Subcutaneous abdominal adipose tissue (tissue), 5 donors: ENCODE results near the gene IL1R1.

Experiments used
- H3K27ac ChIP-seq: one replicate; pipeline ENCODE4 v1.7.0; 2013; ENCODE audit warnings: low read depth, mild to moderate bottlenecking, inconsistent platforms, low read length, moderate library complexity
- H3K27me3 ChIP-seq, 5 donors: one replicate each; pipeline ENCODE4 v1.7.0; 2013; ENCODE audit warnings: low read length in 5 of 5, inconsistent platforms in 1 of 5; ENCODE audit not compliant: control insufficient read depth in 5 of 5, insufficient read depth in 4 of 5
- H3K36me3 ChIP-seq, 5 donors: one replicate each; pipeline ENCODE4 v1.7.0; 2013; ENCODE audit warnings: low read length in 5 of 5; ENCODE audit not compliant: control insufficient read depth in 5 of 5, insufficient read depth in 5 of 5
- H3K4me1 ChIP-seq, 5 donors: one replicate each; pipeline ENCODE4 v1.7.0; 2013; ENCODE audit warnings: low read length in 5 of 5, mild to moderate bottlenecking in 3 of 5, moderate library complexity in 1 of 5; ENCODE audit not compliant: control insufficient read depth in 5 of 5, insufficient read depth in 5 of 5
- H3K4me3 ChIP-seq, 5 donors: one replicate each; pipeline ENCODE4 v1.7.0; 2013; ENCODE audit warnings: low read length in 5 of 5, low read depth in 1 of 5
- H3K9ac ChIP-seq, 5 donors: one replicate each; pipeline ENCODE4 v1.7.0; 2013; ENCODE audit warnings: low read length in 5 of 5, mild to moderate bottlenecking in 4 of 5, moderate library complexity in 3 of 5
- H3K9me3 ChIP-seq, 5 donors: one replicate each; pipeline ENCODE4 v1.7.0; 2013; ENCODE audit warnings: low read length in 5 of 5; ENCODE audit not compliant: control insufficient read depth in 5 of 5
- donor health status: healthy.
- donor health status: healthy.
- donor health status: healthy.
- donor health status: healthy.
- donor health status: healthy.

IL1R1 gene

GRCh38 chr2:102131564-102131963 lies 11.0 kb upstream of the IL1R1 start:
- Histone ChIP-seq H3K9ac (no peak overlapping the region), H3K4me1 (peaks cover 0 to 10% (median 6%) of the 10 kb centered on the region in 5 donors), H3K9me3 (no peaks in the 10 kb centered on the region), H3K27me3 (no peaks in the 10 kb centered on the region), H3K36me3 (no peaks in the 10 kb centered on the region), H3K4me3 (no peak overlapping the region), H3K27ac (no peak overlapping the region)

GRCh38 chr2:102137138-102137537 lies 5.4 kb upstream of the IL1R1 start:
- no peak overlapping the region for H3K9ac ChIP-seq
- no peaks in the 10 kb centered on the region for H3K36me3 ChIP-seq
- H3K4me3 ChIP-seq: no peak overlapping the region
- H3K27me3 ChIP-seq: no peaks in the 10 kb centered on the region
- no peaks in the 10 kb centered on the region for H3K9me3 ChIP-seq
- peaks cover 5 to 14% (median 12%) of the 10 kb centered on the region in 5 donors for H3K4me1 ChIP-seq
- no peak overlapping the region for H3K27ac ChIP-seq

DNA sequence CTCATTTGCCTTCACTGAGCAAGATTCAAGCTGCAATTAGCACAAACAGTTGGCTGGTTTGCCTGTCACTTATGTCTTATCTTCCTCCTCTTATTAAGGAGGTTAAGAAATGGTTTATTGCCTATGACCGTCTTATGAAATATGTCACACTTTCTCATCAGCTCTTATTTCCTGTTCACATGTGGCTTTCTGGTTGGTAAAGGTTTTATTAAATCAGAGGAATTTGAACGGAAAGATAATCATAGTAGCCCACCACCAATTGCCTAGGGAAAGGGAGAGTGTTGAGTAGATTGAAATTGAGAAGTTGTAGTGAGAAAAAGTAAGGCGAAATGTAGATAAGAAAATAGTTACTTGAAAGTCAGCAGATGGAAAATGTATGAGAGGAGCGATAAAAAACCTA lies 4.2 kb upstream of the IL1R1 start:
- no peaks in the 10 kb centered on the region for H3K27me3 ChIP-seq
- no peak overlapping the region for H3K27ac ChIP-seq
- H3K9me3 ChIP-seq: no peaks in the 10 kb centered on the region
- no peak overlapping the region for H3K4me3 ChIP-seq
- no peaks in the 10 kb centered on the region for H3K36me3 ChIP-seq
- no peak overlapping the region for H3K9ac ChIP-seq
- peaks cover 5 to 21% (median 20%) of the 10 kb centered on the region in 5 donors for H3K4me1 ChIP-seq

- Histone ChIP-seq H3K9me3 (peaks cover 0 to 3% (median 0%) of the 10 kb centered on the region in 5 donors), H3K4me1 (peaks cover 9 to 36% (median 35%) of the 10 kb centered on the region in 5 donors), H3K9ac (no peak overlapping the region), H3K4me3 (no peak overlapping the region), H3K27ac (no peak overlapping the region), H3K27me3 (no peaks in the 10 kb centered on the region), H3K36me3 (no peaks in the 10 kb centered on the region)
These were observed 2.7 kb upstream of the IL1R1 start for GRCh38 chr2:102139851-102140250.

GRCh38 chr2:102140377-102140776 lies 2.2 kb upstream of the IL1R1 start:
- Histone ChIP-seq H3K27me3 (no peaks in the 10 kb centered on the region), H3K4me3 (no peak overlapping the region), H3K4me1 (peaks cover 9 to 40% (median 35%) of the 10 kb centered on the region in 5 donors), H3K36me3 (peaks cover 0 to 5% (median 0%) of the 10 kb centered on the region in 5 donors), H3K27ac (no peak overlapping the region), H3K9me3 (peaks cover 0 to 7% (median 0%) of the 10 kb centered on the region in 5 donors), H3K9ac (no peak overlapping the region)

DNA sequence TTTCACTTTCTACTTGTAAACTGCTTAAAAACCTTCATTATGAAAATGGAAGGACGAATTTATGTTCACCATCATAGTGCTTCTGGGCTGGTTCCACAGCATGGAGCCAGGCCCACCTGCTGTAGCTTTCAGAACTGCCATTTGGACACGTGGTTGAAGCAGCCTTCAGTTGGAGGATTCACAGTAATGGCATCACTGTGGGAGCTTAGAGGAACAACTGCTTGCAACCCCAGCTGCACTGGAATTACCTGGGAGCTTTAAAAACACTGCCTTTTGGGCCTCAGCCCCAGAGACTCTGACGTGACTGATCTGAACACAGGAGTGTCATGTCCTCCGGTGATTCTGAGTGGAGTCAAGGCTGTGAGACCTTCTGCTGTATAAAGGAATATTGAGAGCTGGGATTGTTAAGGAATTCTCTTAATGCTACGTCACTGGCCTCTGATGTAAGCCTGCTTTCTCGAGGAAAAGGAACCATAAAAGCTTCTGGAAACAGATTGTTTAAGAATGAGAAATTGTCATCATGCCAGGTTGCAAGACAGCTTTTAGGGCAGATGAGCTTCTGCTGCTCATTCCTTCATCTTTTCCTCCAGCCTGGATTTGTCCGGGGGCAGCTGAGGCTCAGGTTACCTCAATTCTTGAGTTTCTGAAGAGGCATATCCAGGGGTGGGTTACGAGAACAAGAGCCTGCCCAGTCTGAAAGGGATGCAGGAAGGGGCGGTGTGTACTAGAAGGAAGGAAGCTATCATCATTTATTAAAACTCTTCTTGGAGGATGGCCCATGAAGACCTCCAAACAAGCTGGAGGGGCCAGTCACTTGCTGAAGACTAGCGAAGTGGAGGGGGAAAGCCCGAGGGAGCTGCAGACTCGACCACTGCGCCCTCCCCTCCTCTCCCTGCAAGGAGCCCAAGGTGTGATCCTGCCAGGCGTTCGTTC lies 1.3 kb upstream of the IL1R1 start:
- H3K4me1 ChIP-seq: peaks cover 9 to 40% (median 35%) of the 10 kb centered on the region in 5 donors
- no peaks in the 10 kb centered on the region for H3K27me3 ChIP-seq
- H3K9me3 ChIP-seq: peaks cover 0 to 13% (median 3%) of the 10 kb centered on the region in 5 donors
- H3K4me3 ChIP-seq: peak overlapping the region; percentile 36 to 93 (median 89)
- H3K36me3 ChIP-seq: peaks cover 0 to 7% (median 0%) of the 10 kb centered on the region in 5 donors
- peak overlapping the region in 1 of 5 donors; percentile 12 for H3K9ac ChIP-seq
- H3K27ac ChIP-seq: peak overlapping the region; percentile 84

- peak overlapping the region; percentile 30 to 97 (median 87) for H3K9ac ChIP-seq
- no peaks in the 10 kb centered on the region for H3K27me3 ChIP-seq
- peak overlapping the region; percentile 88 for H3K27ac ChIP-seq
- peaks cover 0 to 22% (median 7%) of the 10 kb centered on the region in 5 donors for H3K9me3 ChIP-seq
- peaks cover 10 to 47% (median 39%) of the 10 kb centered on the region in 5 donors for H3K4me1 ChIP-seq
- H3K4me3 ChIP-seq: peak overlapping the region; percentile 77 to 93 (median 89)
- peaks cover 0 to 7% (median 0%) of the 10 kb centered on the region in 5 donors for H3K36me3 ChIP-seq
These were observed 393 bp downstream of the IL1R1 start for GRCh38 chr2:102142829-102143449.

DNA sequence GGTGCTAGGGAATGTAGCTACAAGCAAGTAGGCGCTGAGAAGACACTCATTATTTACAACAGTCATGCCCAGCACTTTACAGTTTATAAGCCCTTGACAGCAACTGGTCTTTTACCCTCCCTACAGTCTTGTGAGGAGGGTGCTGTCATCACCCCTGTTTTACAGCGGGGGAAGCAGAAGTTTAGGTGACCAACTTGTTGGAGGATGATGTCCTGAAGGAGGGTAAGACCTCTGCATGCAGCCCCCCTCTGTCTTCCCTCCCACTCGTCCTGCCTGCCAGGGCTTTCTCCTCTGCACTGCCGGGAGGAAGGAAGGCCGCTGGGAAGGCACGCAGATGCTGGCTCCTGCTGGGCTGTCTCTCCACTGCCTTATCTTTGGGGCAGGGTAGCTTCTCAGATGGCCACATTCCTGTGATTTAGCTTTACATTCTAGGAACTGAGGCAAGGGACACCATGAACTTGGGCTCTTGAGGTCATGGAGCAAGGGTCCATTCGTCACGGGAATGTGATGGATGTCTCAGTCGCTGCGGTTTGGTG lies 972 bp downstream of the IL1R1 start:
- H3K4me3 ChIP-seq: peak overlapping the region; percentile 77 to 93 (median 89)
- peaks cover 13 to 51% (median 40%) of the 10 kb centered on the region in 5 donors for H3K4me1 ChIP-seq
- no peaks in the 10 kb centered on the region for H3K27me3 ChIP-seq
- H3K27ac ChIP-seq: peak overlapping the region; percentile 88
- peaks cover 0 to 22% (median 7%) of the 10 kb centered on the region in 5 donors for H3K9me3 ChIP-seq
- peaks cover 0 to 7% (median 0%) of the 10 kb centered on the region in 5 donors for H3K36me3 ChIP-seq
- H3K9ac ChIP-seq: peak overlapping the region; percentile 30 to 97 (median 87)

DNA sequence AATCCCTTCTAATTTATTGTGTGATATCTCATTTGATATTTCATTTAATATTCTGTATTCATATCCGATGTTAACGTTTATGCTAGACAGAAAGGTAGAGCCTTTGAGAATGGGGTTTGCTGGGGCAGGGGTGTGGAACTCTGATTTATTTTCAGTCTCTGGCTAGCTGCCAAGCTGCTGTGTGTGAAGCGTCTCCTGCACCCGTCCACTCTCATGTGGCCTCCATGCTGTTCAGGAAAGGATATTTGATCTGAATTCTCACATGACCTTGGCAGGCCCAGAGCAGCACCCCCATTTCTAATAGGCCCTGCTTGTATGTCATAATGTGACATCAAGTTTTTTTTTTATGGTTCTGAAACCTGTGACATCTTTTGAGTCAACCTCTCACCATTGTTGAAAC lies 1.6 kb downstream of the IL1R1 start:
- Histone ChIP-seq H3K36me3 (peaks cover 0 to 7% (median 0%) of the 10 kb centered on the region in 5 donors), H3K9ac (peak overlapping the region; percentile 30 to 97 (median 87)), H3K4me1 (peaks cover 13 to 51% (median 40%) of the 10 kb centered on the region in 5 donors), H3K4me3 (peak overlapping the region; percentile 77 to 93 (median 89)), H3K27me3 (no peaks in the 10 kb centered on the region), H3K27ac (peak overlapping the region; percentile 88), H3K9me3 (peaks cover 0 to 27% (median 7%) of the 10 kb centered on the region in 5 donors)
